Thoracic aorta (tissue), 2 donors: Measurements from ENCODE around the gene CHST12. TPM values are rescaled to one million over a fixed set of nuclear protein-coding genes. Genes with fewer than 3 reads are reported as not detected.
A peak's percentile ranks its signal among the peaks of the same experiment; 100 is the strongest.

Experiments
- ATAC-seq: fragments of 150-250 bp; one replicate; pipeline ENCODE4 v1.8.0; 2017; ENCODE audit warnings: low read depth; ENCODE audit not compliant: insufficient number of reproducible peaks, low FRiP score
- DNase-seq: peaks from one replicate; pipeline ENCODE4 v3.0.0-alpha.2; 2020; ENCODE audit warnings: low spot score
- H3K27ac ChIP-seq, 2 donors: fragments of 200-600 bp; sonication (generic); 1 replicate in 1 of 2; 2 replicates in 1 of 2; pipeline ENCODE4 v1.5.1; 2016; ENCODE audit warnings: mild to moderate bottlenecking in 2 of 2, moderate library complexity in 2 of 2
- H3K27me3 ChIP-seq: fragments of 200-600 bp; sonication (generic); replicated peaks from 2 replicates; pipeline ENCODE4 v1.6.0; 2016; ENCODE audit warnings: mild to moderate bottlenecking; ENCODE audit not compliant: insufficient read depth
- H3K36me3 ChIP-seq: fragments of 200-600 bp; sonication (generic); one replicate; pipeline ENCODE4 v1.5.1; 2016
- H3K4me1 ChIP-seq, 2 donors: fragments of 200-600 bp; sonication (generic); 1 replicate in 1 of 2; 2 replicates in 1 of 2; pipeline versions ENCODE4 v1.5.1 to v1.6.0; 2016; ENCODE audit warnings: low read depth in 2 of 2, mild to moderate bottlenecking in 1 of 2; ENCODE audit not compliant: control insufficient read depth in 1 of 2
- H3K4me3 ChIP-seq: fragments of 200-600 bp; sonication (generic); 2 replicates; pipeline ENCODE4 v1.5.1; 2016; ENCODE audit warnings: mild to moderate bottlenecking
- H3K9me3 ChIP-seq: fragments of 200-600 bp; sonication (generic); 2 replicates; pipeline ENCODE4 v1.5.1; 2016
- CTCF ChIP-seq: fragments of 200-600 bp; sonication (generic); IDR thresholded peaks from one replicate; pipeline ENCODE4 v1.5.1; 2019; ENCODE audit warnings: antibody characterized with exemption
- total RNA-seq, 2 donors: library from RNA; depleted of rRNA; stranded (reverse); fragments of >200 nt; gene quantifications; one replicate each; pipeline versions ENCODE4 v1.1.0 to v1.2.3, GENCODE V29; 2016

The CHST12 gene
- total RNA-seq, 2 donors from 2014 or later: 18.7 to 19.1 TPM

- no peaks in the 10 kb centered on the region for H3K27me3 ChIP-seq
- H3K36me3 ChIP-seq: no peaks in the 10 kb centered on the region
- ATAC-seq (no peak), DNase-seq (no peak)
- no peak overlapping the region for H3K4me3 ChIP-seq
- TF ChIP-seq CTCF: no peak
- no peak overlapping the region for H3K27ac ChIP-seq
- no peaks in the 10 kb centered on the region for H3K4me1 ChIP-seq
- H3K9me3 ChIP-seq: no peaks in the 10 kb centered on the region
Observed at GRCh38 chr7:2495418-2496299, 92.2 kb downstream of the CHST12 start.

GRCh38 chr7:2496375-2496774 lies 93.0 kb downstream of the CHST12 start:
- DNase-seq (no peak), ATAC-seq (no peak)
- TF ChIP-seq CTCF: no peak
- H3K27me3 ChIP-seq: no peaks in the 10 kb centered on the region
- no peaks in the 10 kb centered on the region for H3K36me3 ChIP-seq
- H3K27ac ChIP-seq: no peak overlapping the region
- no peak overlapping the region for H3K4me3 ChIP-seq
- no peaks in the 10 kb centered on the region for H3K4me1 ChIP-seq
- no peaks in the 10 kb centered on the region for H3K9me3 ChIP-seq

GRCh38 chr7:2497065-2497464 lies 93.7 kb downstream of the CHST12 start:
- DNase-seq: no peak
- Histone ChIP-seq H3K4me3 (no peak overlapping the region), H3K36me3 (no peaks in the 10 kb centered on the region), H3K9me3 (no peaks in the 10 kb centered on the region), H3K27me3 (no peaks in the 10 kb centered on the region), H3K4me1 (no peaks in the 10 kb centered on the region), H3K27ac (no peak overlapping the region)
- no peak for TF ChIP-seq CTCF
- ATAC-seq: peak; percentile 50

GRCh38 chr7:2497500-2498336 lies 94.3 kb downstream of the CHST12 start:
- no peak for ATAC-seq
- TF ChIP-seq CTCF: no peak
- Histone ChIP-seq H3K36me3 (no peaks in the 10 kb centered on the region), H3K4me3 (no peak overlapping the region), H3K9me3 (no peaks in the 10 kb centered on the region), H3K27me3 (no peaks in the 10 kb centered on the region), H3K4me1 (no peaks in the 10 kb centered on the region), H3K27ac (no peak overlapping the region)
- no peak for DNase-seq

Other genes with a start within 250 kb of the CHST12 start
- gene MAD1L1, start 170.7 kb upstream of the CHST12 start, total RNA-seq: 10 to 100 TPM; 27.4 to 41.3 TPM
- gene MRM2, start 161.4 kb upstream of the CHST12 start, total RNA-seq: 10 to 100 TPM; 12.5 to 16.6 TPM
- 10 to 100 TPM in 1 of 2 donors, 1 to 10 TPM in 1; 9.7 to 15.2 TPM for gene NUDT1, start 161.4 kb upstream of the CHST12 start, total RNA-seq
- gene SNX8, start 89.2 kb upstream of the CHST12 start, total RNA-seq: 10 to 100 TPM in 1 of 2 donors, 1 to 10 TPM in 1; 6.5 to 29.6 TPM
- 100 to 1,000 TPM in 1 of 2 donors, 10 to 100 TPM in 1; 94.0 to 150 TPM for gene EIF3B, start 48.8 kb upstream of the CHST12 start, total RNA-seq
- not detected for gene GRIFIN, start 72.8 kb downstream of the CHST12 start, total RNA-seq
- gene LFNG, start 116.2 kb downstream of the CHST12 start, total RNA-seq: 10 to 100 TPM in 1 of 2 donors, 1 to 10 TPM in 1; 8.0 to 24.1 TPM
- gene BRAT1, start 151.9 kb downstream of the CHST12 start, total RNA-seq: 10 to 100 TPM; 28.8 to 43.6 TPM
- gene IQCE, start 155.4 kb downstream of the CHST12 start, total RNA-seq: 10 to 100 TPM; 10.6 to 40.1 TPM
- 10 to 100 TPM; 58.6 to 69.3 TPM for gene TTYH3, start 228.4 kb downstream of the CHST12 start, total RNA-seq